ENCODE data around the gene ARAP1. TPM values are rescaled to one million over a fixed set of nuclear protein-coding genes. Genes with fewer than 3 reads are reported as not detected.

ARAP1 gene
- total RNA-seq, 3 donors from 2014 or later, result 52.3 to 58.1 (median 52.8) TPM

- H3K4me3 Mint-ChIP-seq, result no peak overlapping the region
These were observed 6.7 kb downstream of the ARAP1 start for GRCh38 chr11:72745511-72745910.

DNA sequence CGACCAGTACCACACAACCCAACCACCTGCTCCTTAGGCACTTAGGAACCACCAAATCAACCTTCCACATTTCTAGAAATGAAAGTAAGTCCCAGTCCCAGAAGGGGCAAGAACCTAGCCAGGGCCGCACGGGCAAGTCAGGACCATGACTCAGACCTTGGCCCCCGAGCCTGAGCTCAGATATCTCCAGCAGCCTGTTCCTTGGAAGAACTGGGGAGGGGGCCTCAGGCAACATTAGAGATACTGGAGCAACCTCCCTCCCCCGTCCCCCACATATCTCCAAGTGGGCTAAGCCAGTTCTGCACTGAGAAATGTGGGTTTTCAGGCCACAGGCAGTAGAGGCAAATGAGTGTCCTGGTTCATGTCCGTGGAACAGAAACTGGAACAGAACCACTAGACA, 7.7 kb downstream of the ARAP1 start:
- ATAC-seq (no peak), DNase-seq (no peak)
- Mint-ChIP-seq H3K9me3 (no peaks in the 10 kb centered on the region), H3K27me3 (ENCODE audit: low read depth) (no peaks in the 10 kb centered on the region), H3K4me1 (ENCODE audit: low read depth) (peaks cover 66% of the 10 kb centered on the region), H3K36me3 (ENCODE audit: insufficient read depth) (no peaks in the 10 kb centered on the region), H3K4me3 (no peak overlapping the region)

More at GRCh38 chr11:72745511-72745910, 6.7 kb downstream of the ARAP1 start:
- Mint-ChIP-seq H3K4me1 (ENCODE audit: low read depth) (peaks cover 62% of the 10 kb centered on the region), H3K36me3 (ENCODE audit: insufficient read depth) (no peaks in the 10 kb centered on the region), H3K9me3 (no peaks in the 10 kb centered on the region), H3K27me3 (ENCODE audit: low read depth) (no peaks in the 10 kb centered on the region)
- DNase-seq (no peak), ATAC-seq (no peak)

- peak; percentile 35 to 68 for ATAC-seq
- DNase-seq, result no peak
- no peak overlapping the region for H3K4me3 Mint-ChIP-seq
- peaks cover 65% of the 10 kb centered on the region for H3K4me1 Mint-ChIP-seq (ENCODE audit: low read depth)
- no peaks in the 10 kb centered on the region for H3K27me3 Mint-ChIP-seq (ENCODE audit: low read depth)
- no peaks in the 10 kb centered on the region for H3K36me3 Mint-ChIP-seq (ENCODE audit: insufficient read depth)
- no peaks in the 10 kb centered on the region for H3K9me3 Mint-ChIP-seq
These were observed 8.6 kb downstream of the ARAP1 start for GRCh38 chr11:72743321-72744221.

- no peak overlapping the region for H3K4me3 Mint-ChIP-seq
- no peaks in the 10 kb centered on the region for H3K9me3 Mint-ChIP-seq
- H3K4me1 Mint-ChIP-seq (ENCODE audit: low read depth), result peaks cover 67% of the 10 kb centered on the region
- DNase-seq, result no peak
- H3K27me3 Mint-ChIP-seq (ENCODE audit: low read depth), result no peaks in the 10 kb centered on the region
- no peak for ATAC-seq
- no peaks in the 10 kb centered on the region for H3K36me3 Mint-ChIP-seq (ENCODE audit: insufficient read depth)
These were observed 9.5 kb downstream of the ARAP1 start for GRCh38 chr11:72742513-72743320.

DNA sequence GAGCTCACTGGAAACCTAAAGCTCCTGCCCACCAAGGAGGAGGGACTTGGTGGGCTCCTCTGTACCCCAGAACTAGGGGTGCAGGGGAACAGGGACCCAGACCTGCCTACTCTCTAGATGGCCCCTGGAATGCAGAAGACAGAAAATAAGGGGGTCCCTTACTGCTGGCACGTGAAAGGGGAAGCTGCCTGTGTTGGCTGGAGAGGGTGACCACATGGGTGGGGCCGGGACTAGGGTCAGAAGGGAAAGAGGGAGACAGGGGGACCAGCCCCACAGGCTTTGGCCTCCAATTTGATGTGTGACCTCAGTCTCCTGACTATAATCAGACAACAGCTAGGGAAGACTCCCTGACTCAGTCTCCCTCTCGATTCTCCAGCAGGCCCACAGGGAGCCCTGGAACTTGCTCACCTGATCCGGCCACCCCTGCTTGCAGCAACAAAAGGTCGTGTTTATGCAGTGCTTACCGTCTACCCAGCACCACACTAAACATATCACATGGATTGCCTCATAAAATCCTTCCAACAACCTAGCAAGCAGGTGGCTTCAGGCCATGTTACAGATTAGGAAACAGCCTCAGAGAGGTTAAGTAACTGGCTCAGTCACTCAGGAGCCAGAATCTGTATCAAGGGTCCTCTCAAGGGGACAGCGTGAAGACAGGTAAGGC, 10.2 kb downstream of the ARAP1 start:
- no peaks in the 10 kb centered on the region for H3K27me3 Mint-ChIP-seq (ENCODE audit: low read depth)
- H3K36me3 Mint-ChIP-seq (ENCODE audit: insufficient read depth), result no peaks in the 10 kb centered on the region
- H3K9me3 Mint-ChIP-seq, result no peaks in the 10 kb centered on the region
- DNase-seq (no peak), ATAC-seq (no peak)
- no peak overlapping the region for H3K4me3 Mint-ChIP-seq
- peaks cover 72% of the 10 kb centered on the region for H3K4me1 Mint-ChIP-seq (ENCODE audit: low read depth)

- ATAC-seq (no peak), DNase-seq (no peak)
- Mint-ChIP-seq H3K4me1 (ENCODE audit: low read depth) (peaks cover 77% of the 10 kb centered on the region), H3K9me3 (no peaks in the 10 kb centered on the region), H3K27me3 (ENCODE audit: low read depth) (no peaks in the 10 kb centered on the region), H3K36me3 (ENCODE audit: insufficient read depth) (no peaks in the 10 kb centered on the region), H3K4me3 (no peak overlapping the region)
These were observed 10.8 kb downstream of the ARAP1 start for GRCh38 chr11:72741429-72741833.

DNA sequence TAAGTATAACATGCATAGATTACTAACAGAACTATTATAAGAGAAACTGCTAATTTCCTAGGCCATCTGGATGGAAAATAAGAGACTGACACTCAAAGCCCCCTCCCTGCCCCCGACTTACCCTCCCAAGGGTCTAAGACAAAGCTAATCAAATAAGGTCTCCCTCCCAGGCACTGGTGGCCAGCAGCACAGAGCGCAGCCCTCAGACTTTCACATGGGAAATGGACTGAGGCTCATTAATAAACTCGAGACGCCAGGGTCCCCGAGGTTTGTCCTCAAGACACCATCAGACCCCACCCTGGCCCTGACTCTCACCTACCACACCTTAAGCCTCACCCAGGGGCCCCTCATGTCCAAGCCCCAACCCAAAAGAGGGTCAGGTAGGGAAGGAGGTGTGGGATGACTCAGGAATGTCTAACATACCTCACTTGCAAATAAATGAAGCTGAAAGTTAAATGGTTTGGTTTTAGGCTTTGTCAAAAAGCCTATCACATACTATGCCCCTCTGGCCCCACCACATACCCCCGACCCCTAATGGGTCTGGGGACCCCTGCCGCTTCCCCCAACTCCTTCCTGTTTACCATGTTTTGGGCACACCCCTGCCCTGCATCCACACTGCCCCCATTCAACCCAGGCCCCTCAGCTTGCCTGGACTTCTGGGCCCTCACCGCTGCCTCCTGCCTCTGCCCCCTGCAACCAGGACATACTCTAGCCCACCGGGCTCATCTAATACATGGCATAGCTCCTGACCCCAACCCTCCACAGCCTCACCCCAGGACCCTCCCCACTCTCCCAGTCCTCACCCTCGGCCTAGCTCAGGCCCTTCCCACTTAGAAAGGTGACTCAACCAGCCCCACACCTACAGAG, 11.4 kb downstream of the ARAP1 start:
- peaks cover 80% of the 10 kb centered on the region for H3K4me1 Mint-ChIP-seq (ENCODE audit: low read depth)
- ATAC-seq (no peak), DNase-seq (no peak)
- no peak overlapping the region for H3K4me3 Mint-ChIP-seq
- H3K9me3 Mint-ChIP-seq, result no peaks in the 10 kb centered on the region
- H3K36me3 Mint-ChIP-seq (ENCODE audit: insufficient read depth), result no peaks in the 10 kb centered on the region
- no peaks in the 10 kb centered on the region for H3K27me3 Mint-ChIP-seq (ENCODE audit: low read depth)

GRCh38 chr11:72740060-72740424, 12.2 kb downstream of the ARAP1 start:
- Mint-ChIP-seq H3K9me3 (no peaks in the 10 kb centered on the region), H3K4me1 (ENCODE audit: low read depth) (peaks cover 85% of the 10 kb centered on the region), H3K4me3 (no peak overlapping the region), H3K36me3 (ENCODE audit: insufficient read depth) (no peaks in the 10 kb centered on the region), H3K27me3 (ENCODE audit: low read depth) (no peaks in the 10 kb centered on the region)
- no peak for ATAC-seq
- DNase-seq, result no peak

DNA sequence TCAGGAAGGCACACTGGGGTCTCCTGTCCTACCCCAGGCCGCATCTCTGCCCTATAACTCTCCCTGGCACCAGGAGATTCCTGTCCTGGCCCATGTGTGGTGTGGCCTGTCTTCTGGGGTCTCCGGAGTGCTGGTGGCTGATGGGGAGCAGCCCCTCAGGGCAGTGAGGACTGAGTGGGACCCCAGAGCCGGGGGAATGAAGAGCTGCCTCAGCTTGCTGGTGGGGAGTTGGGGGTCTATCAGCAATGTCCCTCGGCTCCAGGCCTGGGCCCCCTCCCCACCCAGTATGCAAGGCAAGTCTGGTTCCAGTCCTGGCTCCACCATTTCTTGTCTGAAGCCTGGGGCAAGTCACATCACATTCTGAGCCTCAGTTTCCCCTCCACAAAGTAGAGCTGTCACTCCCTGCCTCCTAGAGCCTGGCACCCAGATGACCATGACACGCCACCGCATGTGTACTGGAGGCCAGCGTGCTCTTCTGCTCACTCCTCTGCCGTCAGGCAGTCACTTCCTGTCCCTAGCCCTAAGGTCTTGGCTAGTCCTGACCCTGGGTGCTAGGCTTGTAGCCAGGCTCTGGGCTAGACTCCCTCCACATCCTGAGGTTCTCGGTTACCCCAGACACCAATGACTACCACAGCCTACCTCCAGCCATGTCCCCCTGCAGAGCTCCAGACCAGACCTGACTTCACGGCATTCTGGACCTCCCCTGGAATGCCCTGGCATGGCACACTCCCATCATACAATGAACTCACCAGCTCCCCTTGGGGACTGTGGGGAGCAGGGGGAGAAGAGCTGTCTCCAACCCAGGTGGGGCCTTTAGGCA, 12.8 kb downstream of the ARAP1 start:
- ATAC-seq, result no peak
- H3K4me3 Mint-ChIP-seq, result peak overlapping the region; percentile 19
- no peak for DNase-seq
- no peaks in the 10 kb centered on the region for H3K9me3 Mint-ChIP-seq
- no peaks in the 10 kb centered on the region for H3K36me3 Mint-ChIP-seq (ENCODE audit: insufficient read depth)
- no peaks in the 10 kb centered on the region for H3K27me3 Mint-ChIP-seq (ENCODE audit: low read depth)
- peaks cover 82% of the 10 kb centered on the region for H3K4me1 Mint-ChIP-seq (ENCODE audit: low read depth)

GRCh38 chr11:72738199-72739141, 13.7 kb downstream of the ARAP1 start:
- ATAC-seq (no peak), DNase-seq (no peak)
- Mint-ChIP-seq H3K27me3 (ENCODE audit: low read depth) (no peaks in the 10 kb centered on the region), H3K4me3 (peak overlapping the region; percentile 11), H3K36me3 (ENCODE audit: insufficient read depth) (no peaks in the 10 kb centered on the region), H3K9me3 (no peaks in the 10 kb centered on the region), H3K4me1 (ENCODE audit: low read depth) (peaks cover 72% of the 10 kb centered on the region)

DNA sequence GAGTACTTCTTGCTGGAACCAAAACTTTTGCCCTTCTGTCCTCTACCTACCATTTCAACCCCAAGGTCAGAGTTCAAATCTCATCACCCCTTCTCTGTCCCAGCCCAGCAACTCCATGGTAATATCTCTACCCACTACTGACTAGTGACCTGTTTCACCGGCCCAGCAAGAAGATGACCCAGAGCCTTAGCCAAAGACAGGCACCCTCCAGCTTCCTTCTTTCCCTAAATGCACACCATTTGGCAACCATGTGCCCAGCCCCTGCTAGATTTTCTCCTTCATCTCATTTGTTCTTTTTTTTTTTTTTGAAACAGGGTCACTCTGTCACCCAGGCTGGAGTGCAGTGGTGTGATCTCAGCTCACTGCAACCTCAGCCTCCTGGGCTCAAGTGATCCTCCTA, 14.9 kb downstream of the ARAP1 start:
- DNase-seq (no peak), ATAC-seq (no peak)
- Mint-ChIP-seq H3K4me1 (ENCODE audit: low read depth) (peaks cover 63% of the 10 kb centered on the region), H3K4me3 (peak overlapping the region; percentile 29), H3K27me3 (ENCODE audit: low read depth) (no peaks in the 10 kb centered on the region), H3K36me3 (ENCODE audit: insufficient read depth) (peaks cover 2% of the 10 kb centered on the region), H3K9me3 (no peaks in the 10 kb centered on the region)

GRCh38 chr11:72736452-72737069, 15.6 kb downstream of the ARAP1 start:
- peaks cover 57% of the 10 kb centered on the region for H3K4me1 Mint-ChIP-seq (ENCODE audit: low read depth)
- peaks cover under 1% of the 10 kb centered on the region for H3K9me3 Mint-ChIP-seq
- ATAC-seq, result peak; percentile 88 to 90
- peaks cover 4% of the 10 kb centered on the region for H3K36me3 Mint-ChIP-seq (ENCODE audit: insufficient read depth)
- peak; percentile 49 for DNase-seq
- peak overlapping the region; percentile 57 for H3K4me3 Mint-ChIP-seq
- H3K27me3 Mint-ChIP-seq (ENCODE audit: low read depth), result no peaks in the 10 kb centered on the region

Measured in activated T-cell treated with anti-CD3 and anti-CD28 coated beads, Interleukin-2, amount 50 U/mL, for 4 hours (primary cell).